D721Med (cell line): Measurements from ENCODE around the gene SLX9.
"Not testable (repeated sequence)": the region's sequence is repeated elsewhere in the genome, so short reads cannot be mapped to it uniquely, and the experiment has no call there.

Experiments
- DNase-seq: peaks from one replicate; pipeline ENCODE4 v3.0.0; 2011; ENCODE audit warnings: low spot score; ENCODE audit not compliant: insufficient read length
- FAIRE-seq: peaks from 2 replicates; lab custom pipeline; 2011; peaks lifted over from hg19 to GRCh38; lab: Jason Lieb, UNC
- TF ChIP-seq, protein P1 (sequence below): IDR thresholded peaks from 2 replicates; pipeline ENCODE4 v1.5.1; 2012; ENCODE audit warnings: mild to moderate bottlenecking, control low read depth; ENCODE audit not compliant: insufficient read depth; ENCODE audit errors: missing control alignments

Gene SLX9

DNA sequence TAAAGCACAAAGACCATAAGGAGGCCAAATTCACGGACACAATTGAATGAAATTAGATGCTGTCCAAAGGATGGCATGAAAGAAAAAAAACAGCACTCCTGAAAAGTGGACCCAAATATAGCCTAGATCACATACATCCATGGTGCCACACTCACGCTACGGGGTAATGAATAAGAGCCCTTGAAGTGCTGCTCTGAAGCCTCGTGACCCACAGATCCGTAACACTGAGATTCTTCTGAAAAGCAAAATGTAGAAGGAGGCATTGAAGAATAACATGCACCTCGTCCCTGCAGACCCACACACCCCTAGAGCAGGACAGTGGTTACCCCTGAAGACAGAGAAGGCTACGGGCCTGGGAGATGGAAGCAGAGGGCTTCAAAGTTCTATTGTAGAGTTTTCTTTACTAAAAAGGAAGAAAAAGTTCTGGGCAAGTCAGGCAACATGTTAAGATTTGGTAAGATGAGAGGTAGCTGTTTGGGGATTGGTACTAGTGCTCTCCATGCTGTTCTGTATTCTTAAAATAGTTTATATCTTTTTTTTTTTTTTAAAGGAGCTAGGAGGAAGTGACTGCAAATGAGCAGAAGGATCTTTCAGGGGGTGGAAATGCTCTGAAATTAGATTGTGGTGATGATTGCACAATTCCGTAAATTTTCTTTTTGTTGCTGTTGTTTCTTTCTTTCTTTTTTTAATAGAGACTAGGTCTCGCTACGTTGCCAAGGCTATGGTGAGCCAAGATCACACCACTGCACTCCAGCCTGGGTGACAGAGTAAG is 15.0 kb upstream of the SLX9 start:
- TF ChIP-seq, protein P1, sequence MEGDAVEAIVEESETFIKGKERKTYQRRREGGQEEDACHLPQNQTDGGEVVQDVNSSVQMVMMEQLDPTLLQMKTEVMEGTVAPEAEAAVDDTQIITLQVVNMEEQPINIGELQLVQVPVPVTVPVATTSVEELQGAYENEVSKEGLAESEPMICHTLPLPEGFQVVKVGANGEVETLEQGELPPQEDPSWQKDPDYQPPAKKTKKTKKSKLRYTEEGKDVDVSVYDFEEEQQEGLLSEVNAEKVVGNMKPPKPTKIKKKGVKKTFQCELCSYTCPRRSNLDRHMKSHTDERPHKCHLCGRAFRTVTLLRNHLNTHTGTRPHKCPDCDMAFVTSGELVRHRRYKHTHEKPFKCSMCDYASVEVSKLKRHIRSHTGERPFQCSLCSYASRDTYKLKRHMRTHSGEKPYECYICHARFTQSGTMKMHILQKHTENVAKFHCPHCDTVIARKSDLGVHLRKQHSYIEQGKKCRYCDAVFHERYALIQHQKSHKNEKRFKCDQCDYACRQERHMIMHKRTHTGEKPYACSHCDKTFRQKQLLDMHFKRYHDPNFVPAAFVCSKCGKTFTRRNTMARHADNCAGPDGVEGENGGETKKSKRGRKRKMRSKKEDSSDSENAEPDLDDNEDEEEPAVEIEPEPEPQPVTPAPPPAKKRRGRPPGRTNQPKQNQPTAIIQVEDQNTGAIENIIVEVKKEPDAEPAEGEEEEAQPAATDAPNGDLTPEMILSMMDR, result no peak
- FAIRE-seq (no peak), DNase-seq (no peak)

DNA sequence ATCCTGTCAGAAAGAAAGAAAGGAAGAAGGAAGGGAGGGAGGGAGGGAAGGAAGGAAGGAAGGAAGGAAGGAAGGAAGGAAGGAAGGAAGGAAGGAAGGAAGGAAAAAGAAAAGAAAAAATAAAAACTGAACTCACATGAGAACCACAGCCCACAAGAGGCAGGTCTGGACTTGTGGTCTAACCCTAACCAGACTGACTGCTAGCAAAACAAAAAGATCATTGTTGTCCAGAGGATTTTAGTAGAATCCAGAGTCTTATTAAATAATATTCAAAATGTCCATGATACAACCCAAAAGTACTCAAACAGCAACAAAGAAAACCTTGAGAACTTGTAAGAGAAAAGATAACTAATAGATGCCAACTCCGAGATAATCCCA is 14.5 kb upstream of the SLX9 start:
- FAIRE-seq, result no peak
- TF ChIP-seq, protein P1, result no peak
- no peak for DNase-seq

DNA sequence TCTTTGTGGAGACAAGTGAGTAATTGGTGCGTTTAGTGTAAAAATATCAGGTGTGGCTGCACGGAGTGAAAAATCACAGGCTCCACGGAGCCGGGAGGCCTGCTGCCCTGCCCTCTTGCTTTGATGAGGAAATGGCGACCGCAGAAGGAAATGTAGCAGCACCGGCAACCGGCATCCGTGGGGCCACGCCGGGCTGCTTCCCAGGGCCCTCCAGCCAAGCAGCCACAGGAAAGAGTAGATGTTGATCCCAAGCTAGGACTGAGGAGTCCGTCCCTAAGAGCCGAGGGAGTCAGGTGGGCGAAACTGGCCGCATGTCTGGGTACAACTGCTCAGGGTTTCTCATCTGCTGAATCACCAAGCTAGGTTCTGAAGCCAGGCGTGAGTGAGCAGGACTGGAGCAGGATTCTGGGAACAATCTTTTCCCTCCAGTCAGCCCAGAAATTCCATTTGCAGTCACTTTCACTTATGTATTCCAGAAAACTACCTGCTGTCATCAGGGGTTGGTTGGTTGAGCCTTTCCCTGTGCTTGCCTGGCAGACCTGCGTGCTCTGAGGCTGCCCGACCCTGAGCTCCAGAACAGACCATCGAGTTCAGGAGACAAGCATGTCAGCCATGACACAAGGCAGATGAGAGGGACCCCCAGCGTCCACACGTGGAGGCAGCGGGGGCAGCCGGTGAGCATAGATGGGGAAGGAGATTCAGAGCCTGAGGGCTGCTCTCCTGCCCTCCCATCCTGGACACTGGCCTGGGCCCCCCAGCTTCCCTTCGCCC is 13.3 kb upstream of the SLX9 start:
- FAIRE-seq (no peak), DNase-seq (no peak)
- TF ChIP-seq, protein P1, result no peak

DNA sequence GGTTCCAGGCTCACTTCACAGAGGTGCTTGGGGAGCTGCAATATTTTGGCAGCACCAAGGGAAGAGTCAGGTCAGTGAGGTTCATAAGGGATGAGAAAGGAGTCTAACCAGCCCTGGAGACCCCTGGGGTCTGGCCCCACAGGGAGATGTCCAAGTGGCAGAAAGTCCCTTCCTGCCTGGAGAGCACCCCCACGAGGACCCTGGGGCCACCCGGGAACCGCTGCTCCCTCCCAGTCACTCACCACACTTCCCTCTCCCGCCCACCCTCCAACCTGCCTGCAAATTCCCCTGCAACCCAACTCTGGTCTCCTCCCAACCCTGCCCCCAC is 12.6 kb upstream of the SLX9 start:
- TF ChIP-seq, protein P1, result no peak
- DNase-seq (no peak), FAIRE-seq (no peak)

DNA sequence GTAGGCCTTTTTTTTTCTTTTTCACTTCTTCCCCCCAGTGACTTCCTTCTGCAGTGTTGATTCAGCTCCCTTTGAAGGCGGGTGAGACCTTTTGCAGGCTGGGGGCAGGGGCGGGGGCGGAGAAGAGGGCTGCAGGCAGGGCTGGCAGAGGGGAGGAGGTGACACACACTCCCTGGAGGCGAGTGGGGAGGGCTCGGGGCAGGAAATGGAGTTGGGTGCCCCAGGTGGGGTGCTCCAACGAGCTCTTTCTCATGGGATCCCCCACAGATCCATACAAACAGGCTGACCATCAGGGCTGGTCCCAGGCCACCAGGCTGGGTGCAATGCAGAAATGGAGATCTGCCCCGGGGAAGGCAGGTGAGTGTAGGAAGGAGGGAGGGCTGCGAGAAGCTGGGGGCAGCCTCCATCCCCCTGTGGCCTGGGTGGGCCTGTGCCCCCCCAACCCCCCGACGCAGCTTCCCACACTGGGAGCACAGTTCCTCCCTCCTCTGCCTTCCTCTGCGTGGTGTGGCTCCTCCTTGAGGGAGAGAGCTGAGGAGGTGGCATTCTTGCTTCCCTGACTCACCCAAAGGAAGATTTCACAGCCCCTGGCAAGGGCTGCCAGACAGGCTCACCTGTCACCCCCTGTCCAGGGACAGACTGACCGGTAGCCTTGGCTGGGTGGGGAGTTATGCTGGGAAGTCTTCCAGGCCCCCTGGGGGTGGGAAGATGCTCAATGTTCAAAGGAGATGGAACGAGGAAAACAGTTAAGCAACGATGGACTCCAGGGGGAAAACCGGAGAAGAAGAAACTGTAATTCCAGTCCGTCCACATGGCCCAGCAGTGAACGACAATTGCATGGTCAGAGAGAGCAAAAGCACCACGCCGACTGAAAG is 12.0 kb upstream of the SLX9 start:
- TF ChIP-seq, protein P1, result no peak
- FAIRE-seq, result no peak
- no peak for DNase-seq

DNA sequence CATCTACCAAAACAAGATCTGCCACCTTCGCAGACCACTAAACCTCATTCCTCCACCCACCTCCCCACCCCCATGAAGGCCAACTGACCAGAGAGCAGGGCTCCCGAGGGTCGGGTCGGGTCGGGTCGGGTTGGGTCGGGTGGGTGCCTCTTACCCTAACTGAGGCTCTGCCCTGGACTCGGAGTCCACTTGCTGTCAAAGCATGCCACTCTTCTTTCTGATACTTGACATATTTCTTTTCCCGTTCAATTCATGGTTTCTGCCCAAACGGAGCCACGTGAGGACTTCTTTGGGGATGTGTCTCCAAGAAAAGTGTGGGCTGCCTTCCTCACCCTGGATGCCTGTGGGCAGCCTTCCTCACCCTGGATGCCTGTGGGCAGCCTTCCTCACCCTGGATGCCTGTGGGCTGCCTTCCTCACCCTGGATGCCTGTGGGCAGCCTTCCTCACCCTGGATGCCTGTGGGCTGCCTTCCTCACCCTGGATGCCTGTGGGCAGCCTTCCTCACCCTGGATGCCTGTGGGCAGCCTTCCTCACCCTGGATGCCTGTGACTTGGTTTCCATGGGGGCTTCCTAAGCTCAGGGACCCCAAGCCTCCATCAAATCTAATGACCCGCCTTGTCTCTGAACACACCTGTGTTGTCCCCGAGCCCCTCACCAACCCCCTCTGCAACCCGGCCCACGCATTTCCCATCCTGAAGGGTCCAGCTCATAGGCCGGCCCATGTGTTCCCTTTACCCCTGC is 11.2 kb upstream of the SLX9 start:
- FAIRE-seq, DNase-seq: not testable (repeated sequence)
